Activated CD4-positive, alpha-beta T cell treated with anti-CD3 and anti-CD28 coated beads for 4 hours (primary cell): ENCODE data around the gene ITGA7.

Source experiments
- DNase-seq, 2 donors: peaks; one replicate each; pipeline ENCODE4 v3.0.0-alpha.2; 2020

The ITGA7 gene

GRCh38 chr12:55718015-55718414, 10.3 kb upstream of the ITGA7 start:
- no peak for DNase-seq

DNA sequence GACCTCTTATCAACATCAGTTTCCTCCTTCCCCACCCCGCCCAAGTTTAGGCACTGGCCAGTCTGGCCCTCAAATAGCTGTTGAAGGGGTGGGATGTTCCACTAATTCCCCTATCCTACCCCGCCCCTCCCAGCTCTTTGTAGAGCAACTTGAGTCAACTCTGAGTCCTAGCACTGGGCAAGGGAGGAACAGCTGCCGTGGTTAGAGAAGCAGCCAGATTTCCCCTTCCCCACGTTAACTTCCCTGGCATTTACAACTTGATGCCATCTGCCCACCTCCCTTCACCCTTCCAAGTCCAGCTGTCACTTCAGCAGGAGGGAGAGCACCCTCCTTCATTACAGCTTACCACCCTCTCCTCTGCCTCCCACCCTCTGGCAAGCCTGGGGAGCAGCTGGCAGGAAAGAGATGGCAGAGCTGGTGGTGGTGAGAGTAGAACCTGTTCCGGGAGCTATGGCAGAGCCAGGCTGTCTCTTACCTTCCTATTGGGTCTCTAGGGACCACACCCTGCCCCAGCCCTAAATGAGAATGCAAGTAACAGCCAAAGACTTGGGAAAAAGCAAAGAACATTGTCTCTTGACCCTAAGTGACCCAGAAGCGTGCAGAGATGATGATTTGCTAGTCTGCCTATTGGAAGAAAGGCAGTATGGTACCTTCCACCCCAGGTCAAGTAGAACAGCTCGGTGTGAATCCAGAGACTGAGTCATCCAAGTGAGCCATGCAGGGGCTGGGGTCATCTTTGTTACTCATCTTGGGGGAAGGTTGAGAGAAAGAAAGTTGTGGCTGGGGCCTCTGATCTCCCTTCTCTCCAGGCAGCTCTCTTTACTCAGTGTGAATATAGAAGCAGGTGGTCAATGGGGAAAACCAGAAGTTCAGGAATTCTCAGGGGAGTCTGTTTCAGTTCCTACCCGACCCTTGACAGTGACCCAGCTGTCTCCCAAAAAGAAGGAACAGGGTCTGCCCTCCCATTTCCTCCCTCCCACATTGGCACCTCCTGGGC, 9.6 kb upstream of the ITGA7 start:
- DNase-seq = no peak

GRCh38 chr12:55716582-55716957, 8.9 kb upstream of the ITGA7 start:
- no peak for DNase-seq

- DNase-seq = peak; percentile 91
Measured at GRCh38 chr12:55715833-55716581, 8.3 kb upstream of the ITGA7 start, which contains the start of gene BLOC1S1. Gene BLOC1S1 (plus strand): TSS chr12:55716046. CDS start chr12:55716052, 6 bp downstream.

DNA sequence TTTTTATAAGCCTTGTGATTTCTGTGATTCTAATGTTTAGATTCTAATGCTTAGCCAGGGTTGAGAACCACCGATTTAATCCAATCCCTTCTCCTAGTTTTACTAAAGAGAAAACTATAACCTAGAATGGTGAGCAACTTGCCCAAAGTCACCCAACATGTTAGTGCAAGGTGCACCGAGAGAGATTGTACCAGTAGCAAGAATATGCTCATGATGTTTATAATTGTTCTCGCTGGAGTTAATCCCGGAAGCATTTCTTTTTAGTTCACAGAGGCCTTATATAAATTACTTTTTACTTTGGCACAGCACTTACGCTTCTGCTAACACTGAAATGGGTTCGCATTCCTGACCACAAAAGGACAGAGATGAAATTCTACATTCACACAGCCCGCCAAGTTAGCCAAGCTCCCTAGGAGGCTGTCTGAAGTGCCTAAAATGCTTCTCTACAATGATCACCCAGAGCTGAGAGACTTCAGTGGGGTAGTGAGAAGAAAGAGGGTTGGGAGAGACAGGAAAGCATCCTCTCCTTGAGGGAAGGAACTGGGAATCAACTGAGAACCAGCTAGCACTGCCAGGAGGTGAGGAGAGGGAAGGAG, 7.6 kb upstream of the ITGA7 start:
- DNase-seq = no peak

- no peak for DNase-seq
Measured at GRCh38 chr12:55713721-55714120, 6.0 kb upstream of the ITGA7 start.

- DNase-seq = no peak
Measured at GRCh38 chr12:55712700-55713415, 5.2 kb upstream of the ITGA7 start.

DNA sequence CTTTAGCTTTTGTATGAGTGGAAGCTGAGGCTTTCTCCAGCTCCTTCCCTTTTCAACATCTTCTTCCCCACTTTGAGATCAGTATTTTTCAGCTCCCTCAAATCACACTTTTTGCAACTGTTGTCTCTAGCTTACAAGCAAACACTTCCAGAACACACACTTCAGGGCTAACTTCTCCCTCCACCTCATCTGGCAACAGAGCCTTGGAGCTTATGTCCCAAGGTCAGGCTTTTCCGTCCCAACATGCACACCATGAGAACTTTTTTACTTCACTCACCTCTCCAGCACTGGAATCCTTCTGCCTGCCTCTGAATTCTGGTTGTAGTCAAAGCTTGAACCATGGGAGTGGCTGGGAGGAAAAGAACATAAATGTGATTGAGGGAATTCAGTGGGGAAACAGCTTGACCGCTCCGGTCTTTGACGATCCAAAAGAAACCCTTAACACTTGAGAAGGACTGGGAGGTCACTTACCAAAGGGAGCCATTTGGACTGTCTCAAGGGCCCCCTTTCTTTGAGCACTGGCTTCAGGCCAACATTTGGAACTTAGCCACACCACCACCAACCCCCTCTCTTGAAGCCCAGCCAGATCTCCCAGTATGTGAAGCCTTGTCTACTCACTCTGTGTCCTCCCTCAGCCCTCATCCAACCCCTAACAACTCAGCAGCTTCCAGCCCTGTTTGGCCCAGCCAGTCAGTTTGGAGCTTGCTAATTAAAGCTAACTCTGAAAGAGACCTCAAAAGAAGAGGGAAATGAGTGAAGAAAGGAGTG, 4.3 kb upstream of the ITGA7 start:
- no peak for DNase-seq

- no peak for DNase-seq
Measured at GRCh38 chr12:55708695-55709233, 1.1 kb upstream of the ITGA7 start.

DNA sequence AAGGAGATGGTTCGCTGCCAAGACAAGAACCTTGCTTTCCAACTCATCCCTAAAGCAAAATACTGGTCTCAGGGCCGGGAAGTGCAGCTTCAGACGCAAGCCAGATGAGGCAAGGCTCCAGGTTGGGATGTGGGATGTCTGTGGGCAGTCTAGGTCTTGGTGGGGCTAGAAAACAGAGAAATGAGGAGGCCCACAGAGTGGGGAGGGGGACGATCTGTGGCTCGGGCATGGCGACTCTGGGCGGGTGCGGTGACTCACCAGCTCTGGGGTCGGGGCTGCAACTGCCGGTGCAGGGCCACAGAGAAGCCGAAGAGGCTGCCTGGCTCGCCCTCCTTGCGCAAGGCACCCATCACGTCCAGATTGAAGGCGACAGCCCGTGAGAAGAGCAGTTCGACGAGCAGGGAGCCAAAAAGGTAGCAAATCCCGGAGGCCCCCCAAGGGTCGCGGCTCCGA, 459 bp downstream of the ITGA7 start:
- no peak for DNase-seq

- no peak for DNase-seq
Measured at GRCh38 chr12:55706568-55707218, 1.0 kb downstream of the ITGA7 start.

DNA sequence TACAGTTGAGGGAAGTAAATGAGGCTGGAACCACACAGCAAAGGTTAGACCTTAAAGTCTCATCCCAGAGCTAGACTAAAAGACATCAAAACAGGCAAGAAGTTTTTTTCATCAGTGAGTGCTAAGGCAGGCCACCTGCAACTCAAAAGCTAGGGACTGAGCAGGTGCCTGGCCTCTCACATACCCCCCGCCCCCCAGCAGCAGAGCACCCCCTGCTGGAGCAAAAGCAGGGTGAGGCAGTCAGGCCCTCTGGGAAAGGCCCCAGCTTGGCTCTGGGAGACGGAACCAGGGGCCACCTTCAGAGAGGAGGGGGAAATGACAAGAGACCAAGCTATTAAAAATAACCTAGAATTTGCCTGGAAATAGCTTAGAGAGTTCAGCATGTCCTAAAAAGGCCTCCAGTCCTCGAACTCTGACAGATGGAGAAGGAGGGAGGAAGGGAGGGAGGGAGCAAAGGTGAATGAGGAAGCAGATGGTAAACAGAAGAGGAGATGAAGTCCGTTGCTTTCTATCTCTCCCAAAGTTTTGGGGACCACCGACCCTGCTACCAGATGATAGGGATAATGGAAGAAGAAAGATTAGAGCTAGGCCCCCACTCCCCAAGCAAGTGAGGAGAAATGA, 1.8 kb downstream of the ITGA7 start:
- DNase-seq = no peak

- DNase-seq = no peak
Measured at GRCh38 chr12:55704824-55705718, 2.6 kb downstream of the ITGA7 start.

GRCh38 chr12:55703901-55704761, 3.6 kb downstream of the ITGA7 start:
- DNase-seq = no peak

GRCh38 chr12:55703288-55703687, 4.4 kb downstream of the ITGA7 start:
- DNase-seq = no peak

GRCh38 chr12:55702861-55703260, 4.8 kb downstream of the ITGA7 start:
- DNase-seq = no peak

DNA sequence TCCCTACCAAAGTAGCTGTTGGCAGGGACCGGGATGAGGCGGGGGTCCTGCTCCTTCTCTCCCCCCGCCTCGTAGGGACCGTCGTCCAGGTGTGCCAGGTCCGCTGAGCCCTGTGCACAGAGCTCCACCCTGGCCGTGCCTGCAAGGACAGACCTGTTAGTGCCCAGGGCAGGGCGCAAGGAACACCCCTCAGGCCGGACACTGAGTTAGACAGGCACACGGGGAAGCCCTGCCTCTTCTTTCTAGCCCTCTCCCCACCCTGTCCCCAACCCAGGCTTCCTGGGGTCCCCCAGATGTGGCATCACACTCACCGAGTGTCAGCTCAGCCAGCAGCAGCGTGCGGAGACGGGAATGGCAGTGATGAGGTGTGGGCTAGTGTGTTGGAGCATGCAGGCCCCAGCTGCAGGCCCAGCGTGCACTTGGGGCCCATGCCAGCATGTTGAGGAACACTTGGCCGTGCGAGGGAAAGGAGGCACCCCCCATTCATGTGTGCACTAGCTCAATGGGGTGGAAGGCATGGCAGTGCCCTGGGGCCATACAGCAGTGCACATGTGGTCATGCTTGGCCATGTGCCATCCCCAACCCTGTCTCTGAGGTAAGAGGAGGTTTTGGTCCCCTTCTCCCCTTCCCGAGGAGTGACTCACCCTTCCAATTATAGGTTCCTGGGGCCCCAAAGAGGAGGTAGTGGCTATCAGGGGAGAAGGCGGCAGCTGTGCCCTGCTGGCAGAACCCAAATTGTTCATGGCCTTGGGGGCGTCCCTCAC, 7.3 kb downstream of the ITGA7 start:
- DNase-seq = no peak
